ENCODE measurements around the gene SPAG6. TPM values are rescaled to one million over a fixed set of nuclear protein-coding genes. Genes with fewer than 3 reads are reported as not detected.

Gene SPAG6
- total and polyA plus RNA-seq, 9 of the 15 experiments (the other 6 are each of a cell fraction or from before 2014, with no cell fraction given): 3.5 to 23.1 (median 11.8) TPM

GRCh38 chr10:22459496-22459895, 114.2 kb downstream of the SPAG6 start:
- ATAC-seq (no peak), FAIRE-seq (no peak), DNase-seq (ENCODE audit: extremely low read depth in 1 of 4, low spot score in 3 of 4) (no peak)
- POLR2A ChIA-PET: interaction anchor here (0.8 kb wide), 1 partner anchor 59 kb away, joined by 3 read pairs; no protein-coding TSS in a partner anchor
- Histone ChIP-seq H3K4me2 (ENCODE audit: insufficient read depth, low read length) (no peak overlapping the region), H3K27ac (ENCODE audit: extremely low read depth, low read depth, low read length) (no peak overlapping the region), H3K9me1 (ENCODE audit: control insufficient read depth, insufficient read depth, low read length) (peaks cover 3% of the 10 kb centered on the region), H3K4me3 (no peak overlapping the region), H4K20me1 (replicated peaks; ENCODE audit: control insufficient read depth, insufficient read depth, low read length) (no peaks in the 10 kb centered on the region), H3K27me3 (ENCODE audit: control insufficient read depth in 2 of 2, insufficient read depth in 2 of 2, low read length in 2 of 2) (no peaks in the 10 kb centered on the region), H3K79me2 (ENCODE audit: control insufficient read depth, insufficient read depth, low read length) (no peaks in the 10 kb centered on the region), H3K9me3 (replicated peaks; ENCODE audit: control insufficient read depth, insufficient read depth, low read depth, low read length) (no peaks in the 10 kb centered on the region), H2AFZ (ENCODE audit: low read depth, low read length) (no peak overlapping the region), H3K36me3 (ENCODE audit: control insufficient read depth, insufficient read depth, low read length) (no peaks in the 10 kb centered on the region), H3K4me1 (replicated peaks in 1 of 2; ENCODE audit: control insufficient read depth in 2 of 2, insufficient read depth in 2 of 2, low read length in 2 of 2) (peaks cover 6 to 15% of the 10 kb centered on the region in 2 experiments; a peak in 4 of 5 replicates), H3K9ac (ENCODE audit: insufficient read depth in 1 of 2, low read depth in 2 of 2, low read length in 2 of 2) (no peak overlapping the region)
- CTCF ChIA-PET (ENCODE audit: low intra/inter-chr PET ratio): no interaction called here
- intact Hi-C loops (cut with micrococcal nuclease) (no loop called here), in situ Hi-C loops (cut with MboI) (no loop called here)
- no TSS peak for BruUV-seq (replicated peaks)
- WGBS (ENCODE audit: insufficient coverage, low coverage, missing lambda C conversion rate): 70% methylated on average over 2 of the region's 2 CpGs
- TF ChIP-seq KLF6 (CRISPR knock-in tag; IDR thresholded peaks at IDR 0.05; ENCODE audit: borderline replicate concordance) (no peak), KAT8 (IDR thresholded peaks at IDR 0.05; ENCODE audit: low read depth) (no peak), ZNF695 (CRISPR knock-in tag; IDR thresholded peaks at IDR 0.05) (no peak), IRF9 (tag; IDR thresholded peaks at IDR 0.05) (no peak), CTBP1 (IDR thresholded peaks at IDR 0.05; ENCODE audit: borderline replicate concordance) (no peak), ELK3 (CRISPR knock-in tag; IDR thresholded peaks at IDR 0.05) (no peak), NFIC (IDR thresholded peaks at IDR 0.05) (no peak), E2F3 (CRISPR knock-in tag; IDR thresholded peaks at IDR 0.05) (no peak), STAT5A (IDR thresholded peaks at IDR 0.05; ENCODE audit: borderline replicate concordance, low read length) (no peak), NCOA4 (IDR thresholded peaks at IDR 0.05; ENCODE audit: partially characterized antibody) (no peak), ZNF41 (CRISPR knock-in tag; conservative IDR thresholded peaks at IDR 0.05) (no peak)
